Subcutaneous adipose tissue (tissue), 4 donors: ENCODE measurements around the gene PFDN2. TPM values are rescaled to one million over a fixed set of nuclear protein-coding genes. Genes with fewer than 3 reads are reported as not detected.

Source experiments
- total RNA-seq, 4 donors: library from RNA; depleted of rRNA; stranded (reverse); fragments of >200 nt; gene quantifications; one replicate each; pipeline ENCODE4 v1.1.0, GENCODE V29; 2016
- TF ChIP-seq, protein P1 (sequence below): fragments of 450-650 bp; IDR thresholded peaks from one replicate; pipeline ENCODE4 v1.5.1; 2016; ENCODE audit warnings: low read depth, mild to moderate bottlenecking, control low read depth, antibody characterized with exemption, moderate library complexity

Gene PFDN2
- total RNA-seq, 4 donors from 2014 or later: 35.0 to 57.1 (median 42.5) TPM

DNA sequence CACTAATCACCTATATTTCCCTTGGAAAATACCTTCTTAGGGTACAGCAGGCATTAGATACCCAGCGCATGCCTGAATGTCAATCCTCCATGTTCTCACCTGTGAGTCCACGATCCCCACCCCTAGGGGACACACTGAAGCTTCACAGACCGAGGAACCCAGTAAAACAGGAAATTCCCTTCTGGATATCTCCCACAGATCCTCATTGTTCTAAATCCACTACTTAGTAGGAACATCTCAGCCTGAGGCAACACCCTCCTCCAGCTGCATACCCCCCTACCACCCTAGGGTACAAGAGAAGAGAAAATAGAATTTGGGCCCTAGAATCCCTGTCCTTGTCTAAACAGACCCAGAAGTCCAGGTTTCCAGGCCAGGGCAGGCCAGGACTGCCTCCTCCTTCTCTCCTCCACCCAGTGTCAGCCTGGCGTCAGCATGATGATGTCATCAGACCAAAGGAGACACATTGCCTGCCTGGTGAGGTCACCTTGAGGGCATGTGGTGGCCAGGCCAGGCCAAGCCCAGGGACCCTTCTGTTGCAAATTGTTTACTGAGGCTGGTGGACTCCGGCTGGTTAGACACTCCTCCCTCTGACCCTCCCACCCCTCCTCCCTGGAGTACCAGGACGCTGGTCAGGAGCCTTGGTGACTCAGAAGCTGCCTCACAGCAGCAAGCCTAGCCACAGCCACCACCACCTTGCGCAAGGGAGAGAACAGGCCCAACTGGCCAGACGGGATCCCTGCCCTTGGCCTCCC, 34.7 kb downstream of the PFDN2 start:
- TF ChIP-seq, protein P1, sequence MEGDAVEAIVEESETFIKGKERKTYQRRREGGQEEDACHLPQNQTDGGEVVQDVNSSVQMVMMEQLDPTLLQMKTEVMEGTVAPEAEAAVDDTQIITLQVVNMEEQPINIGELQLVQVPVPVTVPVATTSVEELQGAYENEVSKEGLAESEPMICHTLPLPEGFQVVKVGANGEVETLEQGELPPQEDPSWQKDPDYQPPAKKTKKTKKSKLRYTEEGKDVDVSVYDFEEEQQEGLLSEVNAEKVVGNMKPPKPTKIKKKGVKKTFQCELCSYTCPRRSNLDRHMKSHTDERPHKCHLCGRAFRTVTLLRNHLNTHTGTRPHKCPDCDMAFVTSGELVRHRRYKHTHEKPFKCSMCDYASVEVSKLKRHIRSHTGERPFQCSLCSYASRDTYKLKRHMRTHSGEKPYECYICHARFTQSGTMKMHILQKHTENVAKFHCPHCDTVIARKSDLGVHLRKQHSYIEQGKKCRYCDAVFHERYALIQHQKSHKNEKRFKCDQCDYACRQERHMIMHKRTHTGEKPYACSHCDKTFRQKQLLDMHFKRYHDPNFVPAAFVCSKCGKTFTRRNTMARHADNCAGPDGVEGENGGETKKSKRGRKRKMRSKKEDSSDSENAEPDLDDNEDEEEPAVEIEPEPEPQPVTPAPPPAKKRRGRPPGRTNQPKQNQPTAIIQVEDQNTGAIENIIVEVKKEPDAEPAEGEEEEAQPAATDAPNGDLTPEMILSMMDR: no peak

DNA sequence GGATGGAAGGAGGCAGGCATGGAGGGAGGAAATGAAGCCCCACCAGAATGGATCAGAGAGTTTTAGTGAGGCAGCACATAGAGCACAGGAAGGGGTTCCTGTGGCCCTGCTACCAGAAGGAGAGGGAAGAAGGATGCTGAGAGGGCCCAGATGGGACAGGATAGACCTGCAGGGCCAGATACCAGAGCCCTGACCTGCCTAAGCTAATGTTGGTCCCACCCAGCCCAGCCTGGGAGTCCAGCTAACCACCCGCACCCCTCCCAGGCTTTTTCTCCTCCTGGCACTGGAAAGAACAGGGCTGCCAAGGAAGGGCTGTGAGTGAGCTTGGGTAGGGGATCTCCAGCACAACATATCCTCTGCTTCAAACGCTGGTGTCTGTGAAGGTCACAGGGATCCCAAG, 35.4 kb downstream of the PFDN2 start:
- TF ChIP-seq, protein P1: no peak

DNA sequence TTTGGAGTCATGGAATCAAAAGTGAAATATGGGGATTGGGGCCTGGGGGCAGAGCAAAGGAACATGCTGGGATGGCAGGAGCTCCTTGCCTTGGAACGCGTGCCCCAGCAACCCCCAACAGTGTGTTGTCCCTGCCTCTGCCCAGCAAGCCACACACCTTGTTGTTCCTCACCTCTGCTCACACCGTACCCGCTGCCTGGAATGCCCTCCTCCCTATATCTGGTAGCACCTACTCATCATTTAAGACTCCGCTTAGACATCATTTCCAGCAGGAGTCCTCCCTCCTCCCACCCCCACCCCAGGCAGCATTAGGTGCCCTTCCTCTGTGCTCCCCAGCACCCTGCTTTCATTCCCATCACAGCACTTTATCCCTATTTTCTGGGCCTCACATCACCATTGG, 36.3 kb downstream of the PFDN2 start:
- TF ChIP-seq, protein P1: no peak

DNA sequence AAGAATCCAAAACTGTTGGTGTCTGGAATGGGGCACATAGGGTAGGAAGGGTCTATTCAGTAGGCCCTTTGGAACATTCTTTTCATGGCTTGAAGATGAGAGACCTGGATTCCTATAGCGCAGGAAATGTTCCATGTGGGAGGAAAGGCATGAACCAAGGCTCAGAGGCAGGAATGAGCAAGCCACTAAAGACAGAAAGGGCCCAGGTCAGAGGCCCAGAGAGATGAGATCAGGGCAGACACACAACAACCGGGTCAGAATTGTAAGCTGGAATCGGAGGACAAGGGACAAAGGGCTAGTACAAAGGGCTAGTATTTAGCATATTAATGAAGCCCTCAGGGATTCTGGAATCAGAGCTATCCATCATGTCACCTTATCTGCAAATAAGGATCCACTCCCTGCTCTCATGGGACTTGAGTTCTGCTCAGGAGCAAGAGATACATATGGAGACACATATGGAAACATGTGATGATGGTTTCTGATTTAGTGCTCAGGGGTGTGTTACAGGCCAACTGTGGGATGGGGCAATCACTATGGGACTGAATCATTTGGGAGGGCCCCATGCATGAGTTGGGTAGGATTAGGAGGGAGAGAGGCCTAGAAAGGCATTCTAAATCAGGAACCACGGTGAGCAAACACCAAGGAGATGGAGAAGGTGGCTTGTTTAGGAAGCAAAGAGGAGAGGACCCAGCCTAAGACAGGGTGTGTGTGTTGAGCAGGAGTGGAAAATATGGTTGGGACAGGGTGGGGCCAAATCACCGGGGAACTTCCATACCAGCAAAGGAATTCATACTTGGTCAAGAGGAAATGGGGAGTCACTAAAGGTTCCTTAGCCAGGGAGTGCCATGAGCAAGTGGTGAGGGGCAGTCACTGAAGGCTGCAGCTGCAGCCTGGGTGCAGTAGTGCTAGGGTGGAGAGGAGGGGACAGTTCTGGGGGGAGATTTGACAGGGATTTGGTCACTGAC, 37.1 kb downstream of the PFDN2 start:
- TF ChIP-seq, protein P1: no peak

DNA sequence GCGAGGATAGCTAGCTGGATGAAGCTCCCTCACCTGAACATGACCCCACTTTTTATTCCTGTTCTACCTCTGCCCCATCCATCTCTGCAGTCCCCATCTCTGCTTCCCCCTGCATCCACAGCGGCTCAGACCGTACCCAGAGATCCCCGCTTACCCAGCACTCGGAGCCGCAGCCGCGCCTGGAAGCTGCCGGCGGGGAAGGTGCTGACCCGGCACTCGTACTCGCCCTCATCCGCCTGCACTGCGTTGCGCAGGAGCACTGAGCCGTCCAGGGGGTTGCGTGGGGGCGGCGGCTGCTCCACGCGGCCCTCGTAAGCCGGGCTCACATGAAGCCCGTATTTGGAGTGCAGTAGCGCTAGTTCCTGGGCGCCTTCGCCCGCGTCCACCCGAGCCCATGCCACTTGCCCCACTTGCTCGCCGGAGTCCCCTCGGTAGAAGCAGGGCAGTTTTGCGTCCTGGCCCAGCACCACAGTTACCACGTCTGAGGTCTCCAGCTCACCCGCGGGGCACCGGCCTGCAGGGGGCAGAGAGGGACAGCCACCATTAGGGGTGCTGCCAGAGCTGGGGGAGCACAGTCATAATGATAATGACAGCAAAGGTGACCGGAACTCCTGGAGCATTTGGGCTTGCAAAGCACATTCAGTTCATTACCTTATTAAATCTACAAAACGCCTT, 38.3 kb downstream of the PFDN2 start:
- TF ChIP-seq, protein P1: no peak

DNA sequence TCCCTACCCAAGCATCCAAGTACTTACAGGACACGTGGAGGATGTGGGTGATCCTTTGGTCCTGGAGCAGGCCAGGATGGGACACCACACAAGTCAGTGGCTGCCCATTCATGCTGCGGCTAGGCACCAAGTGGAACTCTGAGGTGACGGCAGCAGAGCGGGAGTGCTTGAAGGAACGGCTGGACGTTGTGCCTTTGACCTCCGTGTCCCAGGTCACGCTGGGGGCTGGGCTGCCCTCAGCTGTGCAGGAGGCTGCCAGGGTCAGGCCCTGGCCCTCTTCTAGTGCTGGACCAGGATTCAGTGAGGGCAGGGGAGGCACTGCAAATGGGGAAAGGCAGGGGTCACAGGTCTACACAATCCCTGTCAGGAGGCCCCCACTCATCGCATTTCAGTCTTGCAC, 40.4 kb downstream of the PFDN2 start:
- TF ChIP-seq, protein P1: no peak

DNA sequence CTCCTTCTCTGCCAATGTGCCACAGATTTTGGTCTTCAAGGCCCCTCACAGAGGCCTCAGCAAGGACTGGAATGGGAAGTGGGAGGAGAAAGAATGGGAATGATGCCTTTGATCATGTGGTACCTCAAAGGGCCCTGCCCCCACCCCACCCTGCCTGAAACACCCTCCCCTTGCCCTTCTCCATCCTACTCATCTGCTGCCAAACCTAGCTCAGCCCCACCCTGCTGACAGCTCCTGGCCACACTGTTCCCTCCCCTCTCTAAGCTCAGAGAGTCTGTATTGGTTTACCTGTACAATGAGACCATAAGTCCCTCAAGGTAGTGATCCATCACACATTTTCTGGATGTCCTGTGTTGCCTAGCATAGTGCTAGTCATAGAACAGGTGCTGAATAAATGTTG, 41.4 kb downstream of the PFDN2 start:
- TF ChIP-seq, protein P1: no peak
